Measurements from ENCODE around the gene CLDN6. TPM values are rescaled to one million over a fixed set of nuclear protein-coding genes. Genes with fewer than 3 reads are reported as not detected.

Gene CLDN6
- total and polyA plus RNA-seq, 7 donors: 0.05 to 5.5 (median 0.45) TPM; not detected in 4

DNA sequence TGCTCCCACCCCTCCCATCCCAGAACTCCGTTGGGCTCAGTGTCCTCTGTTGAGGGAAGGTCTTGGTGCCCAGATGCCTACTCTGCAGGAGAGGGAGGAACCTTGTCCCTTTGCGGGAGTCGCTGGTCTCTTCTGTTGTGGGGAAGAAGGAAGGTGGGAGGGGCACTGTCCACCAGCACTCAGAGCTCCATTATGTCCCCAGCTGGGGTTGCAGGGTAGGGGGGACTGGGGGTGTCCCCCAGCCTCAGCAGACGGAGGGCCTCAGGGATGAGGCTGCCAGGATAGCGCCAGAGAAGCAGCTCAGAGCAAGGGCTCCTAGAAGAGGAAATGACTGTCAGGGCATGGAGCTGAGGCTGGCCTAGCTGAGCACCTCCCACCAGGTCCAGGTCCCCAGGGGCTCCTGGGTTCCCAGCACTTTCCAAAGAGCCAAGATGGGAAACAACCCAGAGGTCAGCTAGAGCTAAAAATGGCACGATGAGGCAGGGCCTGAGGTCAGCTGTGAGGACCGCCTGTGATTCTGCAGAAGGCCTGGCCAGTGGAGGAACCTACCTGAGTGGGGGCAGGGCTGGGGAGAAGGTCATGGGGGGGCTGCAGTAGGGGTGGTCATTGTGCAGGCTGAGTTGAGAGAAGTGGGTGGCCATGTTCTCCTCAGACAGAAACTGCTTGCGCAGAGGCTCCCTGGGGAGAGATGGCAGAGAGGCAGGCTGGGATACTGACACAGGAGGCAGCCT, 4.9 kb upstream of the CLDN6 start:
- TF ChIP-seq CTCF (IDR thresholded peaks at IDR 0.05): no peak
- Histone ChIP-seq H3K27ac (peak overlapping the region; percentile 100), H3K4me3 (peak overlapping the region; percentile 94), H3K9me3 (no peaks in the 10 kb centered on the region), H3K36me3 (ENCODE audit: insufficient read depth in 1 of 2, low read depth in 1 of 2) (peaks cover 0 to 25% of the 10 kb centered on the region in 2 donors), H3K27me3 (ENCODE audit: insufficient read depth in 3 of 3, low read length in 2 of 3) (peaks cover 0 to 10% (median 1%) of the 10 kb centered on the region in 3 donors), H3K4me1 (peaks cover 31% of the 10 kb centered on the region)
- DNase-seq (peak; percentile 74 to 84), ATAC-seq (peak; percentile 4 to 36 (median 27))
- intact Hi-C loops (cut with DNase I): no loop called here
- 12 to 37% (median 19%) methylated on average over 6 to 8 of the region's 8 CpGs for WGBS, 3 donors

DNA sequence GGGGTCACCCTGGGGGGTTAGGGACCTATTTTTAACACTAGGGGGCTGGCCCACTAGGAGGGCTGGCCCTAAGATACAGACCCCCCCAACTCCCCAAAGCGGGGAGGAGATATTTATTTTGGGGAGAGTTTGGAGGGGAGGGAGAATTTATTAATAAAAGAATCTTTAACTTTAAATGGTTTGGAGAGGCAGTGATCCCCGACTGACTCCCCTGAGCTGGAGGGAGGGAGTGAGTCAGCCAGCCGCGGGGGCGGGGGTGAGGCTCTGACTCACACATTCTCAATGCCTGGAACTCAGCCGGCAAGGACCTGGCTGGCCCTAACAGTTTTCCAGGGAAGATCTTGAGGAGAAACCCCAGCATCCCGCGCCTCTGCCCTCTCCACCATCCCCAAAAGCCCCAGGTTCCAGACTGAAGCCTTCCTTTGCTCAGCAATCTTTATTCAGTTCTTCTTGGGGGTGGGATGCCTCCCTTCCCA, 4.3 kb upstream of the CLDN6 start:
- WGBS, 3 donors: 9 to 23% (median 12%) methylated on average over 8 of the region's 8 CpGs
- H3K9me3 ChIP-seq: no peaks in the 10 kb centered on the region
- peaks cover 0 to 22% of the 10 kb centered on the region in 2 donors for H3K36me3 ChIP-seq (ENCODE audit: insufficient read depth in 1 of 2, low read depth in 1 of 2)
- ATAC-seq (peak; percentile 45 to 67 (median 52)), DNase-seq (peak; percentile 95)
- H3K27me3 ChIP-seq (ENCODE audit: insufficient read depth in 3 of 3, low read length in 2 of 3): peaks cover 0 to 16% (median 1%) of the 10 kb centered on the region in 3 donors
- H3K27ac ChIP-seq: peak overlapping the region; percentile 100
- no peak for TF ChIP-seq CTCF (IDR thresholded peaks at IDR 0.05)
- H3K4me1 ChIP-seq: peaks cover 31% of the 10 kb centered on the region
- H3K4me3 ChIP-seq: peak overlapping the region; percentile 94
- intact Hi-C loops (cut with DNase I): no loop called here

- ATAC-seq (peak; percentile 55 to 65 (median 60)), DNase-seq (peak; percentile 90 to 96)
- WGBS, 3 donors: 9 to 10% (median 9%) methylated on average over 21 to 25 of the region's 25 CpGs
- peaks cover 0 to 15% of the 10 kb centered on the region in 2 donors for H3K36me3 ChIP-seq (ENCODE audit: insufficient read depth in 1 of 2, low read depth in 1 of 2)
- peaks cover 31% of the 10 kb centered on the region for H3K4me1 ChIP-seq
- TF ChIP-seq CTCF (IDR thresholded peaks at IDR 0.05): peak; percentile 33
- intact Hi-C loops (cut with DNase I): no loop called here
- no peaks in the 10 kb centered on the region for H3K9me3 ChIP-seq
- H3K4me3 ChIP-seq: peak overlapping the region; percentile 94
- peaks cover 0 to 18% (median 1%) of the 10 kb centered on the region in 3 donors for H3K27me3 ChIP-seq (ENCODE audit: insufficient read depth in 3 of 3, low read length in 2 of 3)
- peak overlapping the region; percentile 100 for H3K27ac ChIP-seq
These were observed 3.6 kb upstream of the CLDN6 start for GRCh38 chr16:3021449-3022207.

- H3K27me3 ChIP-seq (ENCODE audit: insufficient read depth in 3 of 3, low read length in 2 of 3): peaks cover 0 to 18% (median 1%) of the 10 kb centered on the region in 3 donors
- ATAC-seq (peak; percentile 61 to 66 (median 64)), DNase-seq (peak; percentile 91 to 96)
- intact Hi-C loops (cut with DNase I): no loop called here
- H3K27ac ChIP-seq: peak overlapping the region; percentile 100
- no peaks in the 10 kb centered on the region for H3K9me3 ChIP-seq
- H3K36me3 ChIP-seq (ENCODE audit: insufficient read depth in 1 of 2, low read depth in 1 of 2): peaks cover 0 to 7% of the 10 kb centered on the region in 2 donors
- H3K4me1 ChIP-seq: peaks cover 31% of the 10 kb centered on the region
- TF ChIP-seq CTCF (IDR thresholded peaks at IDR 0.05): no peak
- 1% methylated on average over 44 to 57 of the region's 57 CpGs for WGBS, 3 donors
- H3K4me3 ChIP-seq: peak overlapping the region; percentile 94
These were observed 2.8 kb upstream of the CLDN6 start for GRCh38 chr16:3020604-3021448.

Measured in psoas muscle (tissue), 8 donors.